PC-3 (cell line): ENCODE measurements around the gene ATP4A. TPM values are rescaled to one million over a fixed set of nuclear protein-coding genes. Genes with fewer than 3 reads are reported as not detected.

ENCODE experiments used
- ATAC-seq: fragments of 200-7000 bp; cut with Tn5 transposase; 2 replicates; pipeline ENCODE4 v1.9.1; 2020; ENCODE audit warnings: mild to moderate bottlenecking, moderate library complexity
- BruUV-seq: library from RNA; stranded (reverse); fragments of 400-500 nt; replicated peaks from 2 replicates; lab custom pipeline; 2021; lab: Mats Ljungman, UMichigan
- CTCF ChIA-PET: fragments of 300-600 bp; sonication (Branson Sonifier 250); formaldehyde crosslinking; loops from one replicate; lab custom pipeline; 2022; ENCODE audit warnings: antibody characterized with exemption; lab: Charles Lee
- POLR2A ChIA-PET: fragments of 300-600 bp; sonication (Branson Sonifier 250); formaldehyde crosslinking; loops from one replicate; lab custom pipeline; 2022; ENCODE audit warnings: antibody characterized with exemption; ENCODE audit not compliant: unreplicated experiment; lab: Charles Lee
- DNase-seq: peaks from one replicate; pipeline ENCODE4 v3.0.0-alpha.2; 2015
- H2AFZ ChIP-seq: fragments of 300-600 bp; sonication (generic); 2 replicates; pipeline ENCODE4 v1.6.0; 2016; ENCODE audit warnings: antibody characterized with exemption, low read length
- H3F3A ChIP-seq: fragments of 300-600 bp; sonication (generic); one replicate; pipeline ENCODE4 v1.6.0; 2017; ENCODE audit warnings: antibody characterized with exemption, low read length, control low read depth, mild to moderate bottlenecking; ENCODE audit not compliant: unreplicated experiment
- H3K27ac ChIP-seq: fragments of 300-600 bp; sonication (generic); 2 replicates; pipeline ENCODE4 v1.5.1; 2016; ENCODE audit warnings: mild to moderate bottlenecking, low read length
- H3K27me3 ChIP-seq: fragments of 300-600 bp; sonication (generic); 2 replicates; pipeline ENCODE4 v1.6.1; 2016; ENCODE audit warnings: low read length, mixed read lengths
- H3K36me3 ChIP-seq: fragments of 300-600 bp; sonication (generic); 2 replicates; pipeline ENCODE4 v1.6.1; 2016; ENCODE audit warnings: low read depth, mixed run types, low read length, mixed read lengths
- H3K4me1 ChIP-seq: fragments of 300-600 bp; sonication (generic); 2 replicates; pipeline ENCODE4 v1.5.1; 2016; ENCODE audit warnings: low read length; ENCODE audit not compliant: insufficient read depth
- H3K4me2 ChIP-seq: fragments of 300-600 bp; sonication (generic); 2 replicates; pipeline ENCODE4 v1.6.0; 2016; ENCODE audit warnings: low read length
- H3K4me3 ChIP-seq: fragments of 300-600 bp; sonication (generic); 2 replicates; pipeline ENCODE4 v1.5.1; 2016; ENCODE audit warnings: mild to moderate bottlenecking, low read length, mixed read lengths
- H3K79me2 ChIP-seq: fragments of 300-600 bp; sonication (generic); 2 replicates; pipeline ENCODE4 v1.6.1; 2017; ENCODE audit warnings: low read length, mixed read lengths
- H3K9ac ChIP-seq: fragments of 300-600 bp; sonication (generic); 2 replicates; pipeline ENCODE4 v1.6.0; 2016; ENCODE audit warnings: mild to moderate bottlenecking, low read length
- H3K9me2 ChIP-seq: fragments of 300-600 bp; sonication (generic); replicated peaks from 2 replicates; pipeline ENCODE4 v1.6.1; 2016; ENCODE audit warnings: mixed run types, low read length, mixed read lengths
- H3K9me3 ChIP-seq: fragments of 300-600 bp; sonication (generic); 2 replicates; pipeline ENCODE4 v1.6.1; 2016; ENCODE audit warnings: low read length, mixed read lengths
- H4K20me1 ChIP-seq: fragments of 300-600 bp; sonication (generic); 2 replicates; pipeline ENCODE4 v1.6.1; 2016; ENCODE audit warnings: low read length, mixed read lengths
- EZH2 ChIP-seq: fragments of 300-600 bp; sonication (generic); IDR thresholded peaks from one replicate; pipeline ENCODE4 v1.6.1; 2017; ENCODE audit warnings: antibody characterized with exemption, mild to moderate bottlenecking, low read length; ENCODE audit not compliant: unreplicated experiment
- EZH2phosphoT487 ChIP-seq: fragments of 300-600 bp; sonication (generic); IDR thresholded peaks from 2 replicates; pipeline ENCODE4 v1.6.1; 2018; ENCODE audit warnings: mild to moderate bottlenecking, antibody characterized with exemption, low read length, borderline replicate concordance
- intact Hi-C: fragments of 100-400 bp; cut with micrococcal nuclease; formaldehyde crosslinking; loops from 2 replicates; pipeline ENCODE4 v1.9.0; 2023
- total RNA-seq: library from RNA; depleted of rRNA; stranded (reverse); fragments of >200 nt; gene quantifications from 2 replicates; pipeline ENCODE4 v1.2.3, GENCODE V29; 2014
- TF ChIP-seq, protein P1 (sequence below): fragments of 300-600 bp; sonication (generic); conservative IDR thresholded peaks from 2 replicates; pipeline ENCODE4 v1.5.1; 2017; ENCODE audit warnings: antibody characterized with exemption, low read depth, mild to moderate bottlenecking, low read length

ATP4A gene
- total RNA-seq, 1 experiment from 2014 or later: not detected

DNA sequence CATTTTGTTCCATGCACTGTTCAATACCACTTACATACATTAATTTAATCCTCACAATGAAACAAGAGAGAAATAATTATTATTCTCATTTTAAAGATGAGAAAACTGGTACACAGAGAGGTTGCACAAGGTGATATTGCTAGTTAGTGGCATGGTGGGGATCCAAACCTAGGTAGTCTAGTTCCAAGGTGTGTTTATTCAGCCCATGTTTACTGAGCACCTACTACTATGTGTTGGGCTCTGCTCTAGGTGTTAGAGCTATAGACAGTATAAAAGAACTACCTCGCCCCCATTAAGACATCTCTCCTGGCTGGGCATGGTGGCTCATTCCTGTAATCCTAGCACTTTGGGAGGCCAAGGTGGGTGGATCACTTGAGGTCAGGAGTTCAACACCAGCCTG is 19.3 kb upstream of the ATP4A start:
- Histone ChIP-seq H3K36me3 (no peaks in the 10 kb centered on the region), H3K27me3 (no peaks in the 10 kb centered on the region), H3K4me3 (no peak overlapping the region), H3K9me2 (no peaks in the 10 kb centered on the region), H3K4me2 (no peak overlapping the region), H3K9ac (no peak overlapping the region), H4K20me1 (no peaks in the 10 kb centered on the region), H3K79me2 (no peaks in the 10 kb centered on the region), H3F3A (no peaks in the 10 kb centered on the region), H3K27ac (no peak overlapping the region), H3K9me3 (no peaks in the 10 kb centered on the region), H3K4me1 (no peaks in the 10 kb centered on the region), H2AFZ (no peak overlapping the region)
- TF ChIP-seq, protein P1, sequence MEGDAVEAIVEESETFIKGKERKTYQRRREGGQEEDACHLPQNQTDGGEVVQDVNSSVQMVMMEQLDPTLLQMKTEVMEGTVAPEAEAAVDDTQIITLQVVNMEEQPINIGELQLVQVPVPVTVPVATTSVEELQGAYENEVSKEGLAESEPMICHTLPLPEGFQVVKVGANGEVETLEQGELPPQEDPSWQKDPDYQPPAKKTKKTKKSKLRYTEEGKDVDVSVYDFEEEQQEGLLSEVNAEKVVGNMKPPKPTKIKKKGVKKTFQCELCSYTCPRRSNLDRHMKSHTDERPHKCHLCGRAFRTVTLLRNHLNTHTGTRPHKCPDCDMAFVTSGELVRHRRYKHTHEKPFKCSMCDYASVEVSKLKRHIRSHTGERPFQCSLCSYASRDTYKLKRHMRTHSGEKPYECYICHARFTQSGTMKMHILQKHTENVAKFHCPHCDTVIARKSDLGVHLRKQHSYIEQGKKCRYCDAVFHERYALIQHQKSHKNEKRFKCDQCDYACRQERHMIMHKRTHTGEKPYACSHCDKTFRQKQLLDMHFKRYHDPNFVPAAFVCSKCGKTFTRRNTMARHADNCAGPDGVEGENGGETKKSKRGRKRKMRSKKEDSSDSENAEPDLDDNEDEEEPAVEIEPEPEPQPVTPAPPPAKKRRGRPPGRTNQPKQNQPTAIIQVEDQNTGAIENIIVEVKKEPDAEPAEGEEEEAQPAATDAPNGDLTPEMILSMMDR: no peak
- TF ChIP-seq EZH2phosphoT487 (no peak), EZH2 (no peak)
- ATAC-seq: no peak
- ChIA-PET POLR2A (no interaction called here), CTCF (no interaction called here)
- intact Hi-C loops: no loop called here
- DNase-seq: no peak
- no TSS peak for BruUV-seq

DNA sequence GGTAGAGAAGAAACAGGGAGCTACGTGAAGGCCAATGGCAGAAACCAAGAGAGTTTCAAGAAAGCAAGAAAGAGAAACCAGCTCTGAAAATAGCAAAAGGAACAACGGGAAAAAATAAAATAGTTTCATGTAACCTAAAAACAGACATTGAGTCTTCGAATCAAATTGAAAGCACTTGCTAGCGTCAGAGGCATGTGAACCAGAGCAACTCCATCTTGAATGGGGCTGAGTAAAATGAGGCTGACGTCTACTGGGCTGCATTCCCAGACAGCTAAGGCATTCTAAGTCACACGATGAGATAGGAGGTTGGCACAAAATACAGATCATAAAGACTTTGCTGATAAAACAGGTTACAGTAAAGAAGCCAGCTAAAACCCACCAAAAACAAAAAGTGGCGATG is 15.2 kb upstream of the ATP4A start:
- H3K4me1 ChIP-seq: no peaks in the 10 kb centered on the region
- no peaks in the 10 kb centered on the region for H4K20me1 ChIP-seq
- no TSS peak for BruUV-seq
- no peaks in the 10 kb centered on the region for H3K9me3 ChIP-seq
- no peak overlapping the region for H3K4me3 ChIP-seq
- no peaks in the 10 kb centered on the region for H3K36me3 ChIP-seq
- H3K9ac ChIP-seq: no peak overlapping the region
- POLR2A ChIA-PET: no interaction called here
- H3K79me2 ChIP-seq: no peaks in the 10 kb centered on the region
- no peaks in the 10 kb centered on the region for H3K9me2 ChIP-seq
- intact Hi-C loops: no loop called here
- no peaks in the 10 kb centered on the region for H3F3A ChIP-seq
- no peak for TF ChIP-seq EZH2
- DNase-seq (no peak), ATAC-seq (no peak)
- CTCF ChIA-PET: no interaction called here
- no peak overlapping the region for H2AFZ ChIP-seq
- H3K27ac ChIP-seq: no peak overlapping the region
- no peaks in the 10 kb centered on the region for H3K27me3 ChIP-seq
- no peak overlapping the region for H3K4me2 ChIP-seq

DNA sequence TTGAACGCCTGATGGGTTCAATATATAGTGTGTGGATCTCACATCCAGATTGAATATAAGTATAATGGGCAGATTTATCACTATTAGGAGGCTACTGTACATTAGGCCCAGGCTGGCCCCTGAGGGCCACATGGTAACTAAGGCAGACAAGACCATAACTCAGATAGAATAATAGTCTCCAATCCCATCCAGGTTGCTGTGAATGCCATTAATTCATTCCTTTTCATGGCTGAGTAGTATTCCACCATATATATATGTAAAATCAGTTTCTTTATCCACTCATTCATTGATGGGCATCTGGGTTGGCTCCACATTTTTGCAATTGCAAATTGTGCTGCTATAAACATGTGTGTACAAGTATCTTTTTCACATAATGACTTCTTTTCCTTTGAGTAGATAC is 14.5 kb upstream of the ATP4A start:
- no peak for ATAC-seq
- BruUV-seq: no TSS peak
- Histone ChIP-seq H3K9ac (no peak overlapping the region), H3K4me2 (no peak overlapping the region), H3K9me3 (no peaks in the 10 kb centered on the region), H4K20me1 (no peaks in the 10 kb centered on the region), H3K4me3 (no peak overlapping the region), H3K4me1 (no peaks in the 10 kb centered on the region), H3K36me3 (no peaks in the 10 kb centered on the region), H3K79me2 (no peaks in the 10 kb centered on the region), H3K27me3 (no peaks in the 10 kb centered on the region), H3K27ac (no peak overlapping the region), H3K9me2 (no peaks in the 10 kb centered on the region), H3F3A (no peaks in the 10 kb centered on the region), H2AFZ (no peak overlapping the region)
- intact Hi-C loops: no loop called here
- DNase-seq: no peak
- TF ChIP-seq EZH2 (no peak), EZH2phosphoT487 (no peak)
- TF ChIP-seq, protein P1: no peak
- CTCF ChIA-PET: no interaction called here
- POLR2A ChIA-PET: no interaction called here
